K562 (cell line): ENCODE results near the gene ELMO3. TPM values are rescaled to one million over a fixed set of nuclear protein-coding genes. Genes with fewer than 3 reads are reported as not detected.

ENCODE experiments used
- BCL6 ChIP-seq: fragments of 250-450 bp; sonication (Bioruptor Pico); IDR thresholded peaks from 2 replicates; pipeline ENCODE4 v1.4.0; 2020
- CCNT2 ChIP-seq: IDR thresholded peaks from 2 replicates; pipeline ENCODE4 v1.6.1; 2011; ENCODE audit warnings: borderline replicate concordance, low read depth, mild to moderate bottlenecking, moderate library complexity, mixed read lengths, low read length; ENCODE audit not compliant: insufficient read length; ENCODE audit errors: extremely low read depth
- CREB1 ChIP-seq, 2 experiments: sonication (generic) in 1 of 2; formaldehyde crosslinking in 1 of 2; IDR thresholded peaks; 2 replicates each; pipeline versions ENCODE4 v1.6.1 to v1.8.0; 2012 to 2022; ENCODE audit warnings: inconsistent platforms in 1 of 2, mild to moderate bottlenecking in 1 of 2, missing genetic modification reagents in 1 of 2, moderate library complexity in 1 of 2
- EGR1 ChIP-seq: fragments of 450-650 bp; conservative IDR thresholded peaks from 2 replicates; pipeline ENCODE4 v1.6.1; 2017; ENCODE audit warnings: mild to moderate bottlenecking
- GTF2B ChIP-seq: IDR thresholded peaks from 2 replicates; pipeline ENCODE4 v1.6.1; 2011; ENCODE audit not compliant: insufficient read length; ENCODE audit errors: extremely low read depth
- ILK ChIP-seq: fragments of 450-650 bp; IDR thresholded peaks from 2 replicates; pipeline ENCODE4 v1.6.1; 2016; ENCODE audit warnings: missing genetic modification characterization, low read depth, mild to moderate bottlenecking, missing compliant biosample characterization, moderate library complexity, borderline replicate concordance
- L3MBTL2 ChIP-seq: fragments of 450-650 bp; IDR thresholded peaks from 2 replicates; pipeline ENCODE4 v1.6.1; 2016; ENCODE audit warnings: mild to moderate bottlenecking, moderate library complexity
- MED1 ChIP-seq: sonication (generic); formaldehyde crosslinking; IDR thresholded peaks from 2 replicates; pipeline ENCODE4 v1.8.1; 2023; ENCODE audit warnings: missing genetic modification reagents, borderline replicate concordance
- MTA2 ChIP-seq: fragments of 450-650 bp; IDR thresholded peaks from 2 replicates; pipeline ENCODE4 v1.6.1; 2016; ENCODE audit warnings: low read depth
- MYNN ChIP-seq, 2 experiments: sonication (generic); formaldehyde crosslinking in 1 of 2; IDR thresholded peaks; 2 replicates each; pipeline versions ENCODE4 v1.5.0 to v1.6.1; 2016 to 2020; ENCODE audit warnings: antibody characterized with exemption in 1 of 2, missing genetic modification reagents in 1 of 2
- PKNOX1 ChIP-seq: fragments of 450-650 bp; IDR thresholded peaks from 2 replicates; pipeline ENCODE4 v1.6.1; 2016
- PYGO2 ChIP-seq: fragments of 450-650 bp; IDR thresholded peaks from 2 replicates; pipeline ENCODE4 v1.6.1; 2016; ENCODE audit warnings: mild to moderate bottlenecking, missing genetic modification characterization, moderate library complexity, missing compliant biosample characterization
- SIRT6 ChIP-seq: IDR thresholded peaks from one replicate; pipeline ENCODE4 v1.6.1; 2012; ENCODE audit warnings: low read depth, mild to moderate bottlenecking, control low read depth, inconsistent platforms, low read length, moderate library complexity
- SLC30A9 ChIP-seq: fragments of 250-450 bp; sonication (Bioruptor Pico); IDR thresholded peaks from 2 replicates; pipeline ENCODE4 v1.8.0; 2022; ENCODE audit warnings: mild to moderate bottlenecking, moderate library complexity
- ZKSCAN1 ChIP-seq: fragments of 150-350 bp; IDR thresholded peaks from 2 replicates; pipeline ENCODE4 v1.6.1; 2016; ENCODE audit warnings: low read depth, low read length
- ZNF175 ChIP-seq: fragments of 200-800 bp; sonication (Bioruptor generic); IDR thresholded peaks from 2 replicates; pipeline ENCODE4 v1.6.1; 2016; ENCODE audit warnings: low read depth, mild to moderate bottlenecking, missing genetic modification characterization, missing compliant biosample characterization
- ZNF324 ChIP-seq: fragments of 250-450 bp; sonication (Bioruptor Pico); IDR thresholded peaks from 2 replicates; pipeline ENCODE4 v1.4.0; 2020; ENCODE audit warnings: mild to moderate bottlenecking
- ZNF444 ChIP-seq: fragments of 250-450 bp; sonication (Bioruptor Pico); IDR thresholded peaks from 2 replicates; pipeline ENCODE4 v1.4.0; 2020; ENCODE audit warnings: mild to moderate bottlenecking, moderate library complexity
- ZNF764 ChIP-seq: fragments of 250-450 bp; sonication (Bioruptor Pico); IDR thresholded peaks from 2 replicates; pipeline ENCODE4 v1.4.0; 2020; ENCODE audit warnings: low read depth, mild to moderate bottlenecking, moderate library complexity
- polyA plus RNA-seq, 8 experiments: library from polyadenylated mRNA; depleted of rRNA in 4 of 8; stranded (reverse) in 5 of 8; unstranded in 3 of 8; fragments of >200 nt; fragmentation: Nextera tagmentation in 2 of 8; fragmentation: Illumina TruSeq in 1 of 8; extraction: Ambion mirVana in 2 of 8; extraction: Trizol in 1 of 8; gene quantifications; 2 replicates each; pipeline versions ENCODE4 v1.2.1 to v1.2.3, GENCODE V29; 2011 to 2014; ENCODE audit warnings: inconsistent platforms in 1 of 8, missing spikeins in 1 of 8
- total RNA-seq, 7 experiments: library from RNA; depleted of rRNA in 6 of 7; stranded (reverse); fragments of >200 nt in 6 of 7; fragmentation: Illumina TruSeq in 2 of 7; extraction: Trizol in 2 of 7; gene quantifications; 2 replicates each; pipeline versions ENCODE4 v1.2.1 to v1.2.3, GENCODE V29; 2011 to 2021; ENCODE audit warnings: low replicate concordance in 1 of 7
- TF ChIP-seq, protein P1 (sequence below), 3 experiments: fragments of 200-800 bp in 1 of 3; fragments of 250-450 bp in 1 of 3; fragments of 450-650 bp in 1 of 3; sonication (Bioruptor Pico) in 1 of 3; sonication (Bioruptor generic) in 1 of 3; formaldehyde crosslinking in 1 of 3; IDR thresholded peaks; 2 replicates each; pipeline versions ENCODE4 v1.6.1 to v1.8.0; 2016 to 2022; ENCODE audit warnings: mild to moderate bottlenecking in 2 of 3, missing genetic modification characterization in 2 of 3, missing compliant biosample characterization in 1 of 3, moderate library complexity in 1 of 3

Gene ELMO3
- total and polyA plus RNA-seq, 9 of the 15 experiments (the other 6 are each of a cell fraction or from before 2014, with no cell fraction given), result 0.04 to 5.1 (median 1.5) TPM

DNA sequence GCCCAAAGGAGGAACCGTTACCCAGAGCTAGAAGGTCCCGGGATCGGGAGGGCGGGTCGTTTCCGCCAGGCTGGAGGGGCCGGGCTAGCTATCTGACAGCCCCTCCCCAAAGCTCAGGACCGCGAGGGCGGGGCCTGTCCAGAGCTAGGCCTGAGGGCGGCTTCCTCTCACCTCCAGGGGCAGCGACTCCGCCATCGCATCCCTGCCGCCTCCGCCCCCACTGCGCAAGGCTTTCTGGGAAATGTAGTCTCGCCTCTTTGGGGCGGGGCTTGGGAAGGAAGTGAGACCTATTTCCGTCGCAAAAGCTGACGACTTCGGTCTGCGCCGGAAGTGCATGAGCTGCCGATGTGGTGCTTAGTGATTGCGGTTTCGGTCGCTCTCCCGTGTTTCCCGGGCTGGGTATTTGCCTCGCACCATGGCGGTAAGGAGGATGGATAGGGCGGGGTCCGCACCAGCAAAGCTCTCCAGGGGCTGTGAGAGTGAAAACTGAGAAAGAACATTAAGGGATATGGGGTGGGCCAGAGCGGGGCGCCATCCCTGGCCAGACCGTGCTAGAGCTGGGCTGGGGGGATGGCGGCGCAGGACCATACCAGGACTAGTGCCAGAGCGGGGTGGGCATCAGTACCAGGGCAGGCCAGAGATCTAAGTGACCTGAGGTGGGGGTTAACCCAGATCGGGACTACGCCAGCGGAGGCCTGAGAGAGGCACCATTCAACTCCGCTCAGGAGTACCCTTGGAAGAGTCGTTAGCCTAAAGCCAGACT, 28.1 kb downstream of the ELMO3 start, which contains the start of gene TMEM208 (continued):
- TF ChIP-seq, protein P1, sequence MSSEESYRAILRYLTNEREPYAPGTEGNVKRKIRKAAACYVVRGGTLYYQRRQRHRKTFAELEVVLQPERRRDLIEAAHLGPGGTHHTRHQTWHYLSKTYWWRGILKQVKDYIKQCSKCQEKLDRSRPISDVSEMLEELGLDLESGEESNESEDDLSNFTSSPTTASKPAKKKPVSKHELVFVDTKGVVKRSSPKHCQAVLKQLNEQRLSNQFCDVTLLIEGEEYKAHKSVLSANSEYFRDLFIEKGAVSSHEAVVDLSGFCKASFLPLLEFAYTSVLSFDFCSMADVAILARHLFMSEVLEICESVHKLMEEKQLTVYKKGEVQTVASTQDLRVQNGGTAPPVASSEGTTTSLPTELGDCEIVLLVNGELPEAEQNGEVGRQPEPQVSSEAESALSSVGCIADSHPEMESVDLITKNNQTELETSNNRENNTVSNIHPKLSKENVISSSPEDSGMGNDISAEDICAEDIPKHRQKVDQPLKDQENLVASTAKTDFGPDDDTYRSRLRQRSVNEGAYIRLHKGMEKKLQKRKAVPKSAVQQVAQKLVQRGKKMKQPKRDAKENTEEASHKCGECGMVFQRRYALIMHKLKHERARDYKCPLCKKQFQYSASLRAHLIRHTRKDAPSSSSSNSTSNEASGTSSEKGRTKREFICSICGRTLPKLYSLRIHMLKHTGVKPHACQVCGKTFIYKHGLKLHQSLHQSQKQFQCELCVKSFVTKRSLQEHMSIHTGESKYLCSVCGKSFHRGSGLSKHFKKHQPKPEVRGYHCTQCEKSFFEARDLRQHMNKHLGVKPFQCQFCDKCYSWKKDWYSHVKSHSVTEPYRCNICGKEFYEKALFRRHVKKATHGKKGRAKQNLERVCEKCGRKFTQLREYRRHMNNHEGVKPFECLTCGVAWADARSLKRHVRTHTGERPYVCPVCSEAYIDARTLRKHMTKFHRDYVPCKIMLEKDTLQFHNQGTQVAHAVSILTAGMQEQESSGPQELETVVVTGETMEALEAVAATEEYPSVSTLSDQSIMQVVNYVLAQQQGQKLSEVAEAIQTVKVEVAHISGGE (CRISPR knock-in tag; IDR thresholded peaks at IDR 0.05), result peak in 2 of 3 experiments; percentile 41 to 89; a peak in 4 of 6 replicates
- TF ChIP-seq ZNF444 (CRISPR knock-in tag), result no peak
- no peak for TF ChIP-seq SLC30A9
- peak; percentile 97 for TF ChIP-seq EGR1
- peak; percentile 77 for TF ChIP-seq ZKSCAN1
- TF ChIP-seq ZNF764 (CRISPR knock-in tag), result no peak
- peak; percentile 40; the same call in 1 of the 2 replicates for TF ChIP-seq L3MBTL2
- no peak for TF ChIP-seq MED1 (CRISPR knock-in tag)
- TF ChIP-seq BCL6 (CRISPR knock-in tag), result no peak
- no peak for TF ChIP-seq SIRT6
- TF ChIP-seq ZNF175, result no peak
- no peak for TF ChIP-seq MYNN (IDR thresholded peaks at IDR 0.05)
- no peak for TF ChIP-seq MYNN (CRISPR knock-in tag; IDR thresholded peaks at IDR 0.05)
- TF ChIP-seq CREB1 (IDR thresholded peaks at IDR 0.05), result peak; percentile 100
- TF ChIP-seq CREB1 (CRISPR knock-in tag; IDR thresholded peaks at IDR 0.05), result peak; percentile 100
- no peak for TF ChIP-seq ZNF324 (CRISPR knock-in tag)
- no peak for TF ChIP-seq MTA2
- peak; percentile 68 for TF ChIP-seq CCNT2
- TF ChIP-seq GTF2B, result no peak
- TF ChIP-seq PYGO2 (tag), result 0 out of 2 replicates have a peak, but pooled peaks have one; percentile 19
- no peak for TF ChIP-seq ILK (tag)
- peak; percentile 81 for TF ChIP-seq PKNOX1
